ENCODE results near the gene TRPM3. TPM values are rescaled to one million over a fixed set of nuclear protein-coding genes. Genes with fewer than 3 reads are reported as not detected.

The TRPM3 gene
- total and polyA plus RNA-seq, 2 of the 8 experiments (the other 6 are each of a cell fraction or from before 2014, with no cell fraction given) = 2.4 to 10.9 TPM

DNA sequence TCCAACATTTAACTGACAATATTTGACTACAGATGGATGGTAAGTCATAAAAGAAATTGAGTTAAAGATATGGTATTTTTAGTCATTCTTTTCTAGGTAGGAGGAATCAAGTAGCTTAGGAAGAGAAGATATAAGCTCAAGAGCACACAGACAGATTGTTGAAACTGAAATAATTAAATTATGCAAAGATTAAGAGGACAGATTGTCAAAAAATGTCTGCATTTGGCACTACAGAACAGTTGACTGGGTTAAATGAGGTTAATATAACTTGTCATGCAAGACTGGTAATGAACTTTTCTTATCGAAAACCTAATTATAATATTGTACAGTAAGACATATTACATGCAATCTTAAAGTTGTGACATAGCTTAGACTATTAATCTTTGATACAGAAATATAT, 36.3 kb upstream of the TRPM3 start:
- Histone ChIP-seq H3K79me1 (ENCODE audit: low read depth, low read length) (no peaks in the 10 kb centered on the region), H2AFZ (ENCODE audit: low read length) (no peak overlapping the region), H2BK20ac (ENCODE audit: low read length) (no peak overlapping the region), H3K4me1 (replicated peaks in 1 of 4; ENCODE audit: control insufficient read depth in 3 of 4, insufficient read depth in 4 of 4, low read length in 3 of 4) (no peaks in the 10 kb centered on the region), H3K79me2 (ENCODE audit: control insufficient read depth in 1 of 2, insufficient read depth in 2 of 2, low read length in 2 of 2) (no peaks in the 10 kb centered on the region), H2BK15ac (ENCODE audit: low read length) (no peak overlapping the region), H3K4me3 (ENCODE audit: extremely low read depth in 1 of 4, insufficient read depth in 2 of 4, low read depth in 3 of 4, low read length in 4 of 4) (no peak overlapping the region), H3K27ac (ENCODE audit: low read depth, low read length) (no peak overlapping the region), H3K36me3 (ENCODE audit: control insufficient read depth in 2 of 4, insufficient read depth in 4 of 4, low read length in 3 of 4) (no peaks in the 10 kb centered on the region; a peak in 1 of 8 replicates), H4K5ac (ENCODE audit: insufficient read length, low read depth, low read length) (no peak overlapping the region), H2BK120ac (replicated peaks; ENCODE audit: low read depth, low read length) (no peak overlapping the region), H3K27me3 (replicated peaks in 1 of 4; ENCODE audit: control insufficient read depth in 3 of 4, extremely low read depth in 1 of 4, insufficient read depth in 3 of 4, low read length in 3 of 4) (no peaks in the 10 kb centered on the region), H3K56ac (replicated peaks; ENCODE audit: insufficient read length, low read depth, low read length) (no peak overlapping the region), H4K8ac (ENCODE audit: extremely low read depth, insufficient read depth, low read length) (no peak overlapping the region), H2BK5ac (ENCODE audit: low read depth, low read length) (no peak overlapping the region), H4K91ac (replicated peaks; ENCODE audit: insufficient read length, low read length) (no peak overlapping the region), H3K23me2 (ENCODE audit: low read depth, low read length) (no peaks in the 10 kb centered on the region), H2AK5ac (ENCODE audit: low read depth, low read length) (no peak overlapping the region), H3K9ac (replicated peaks in 1 of 4; ENCODE audit: extremely low read depth in 1 of 4, low read depth in 3 of 4, low read length in 3 of 4) (no peak overlapping the region), H3K4me2 (ENCODE audit: insufficient read depth in 1 of 2, low read depth in 2 of 2, low read length in 2 of 2) (no peak overlapping the region), H3K9me3 (ENCODE audit: insufficient read depth in 2 of 2, low read depth in 1 of 2, low read length in 1 of 2) (no peaks in the 10 kb centered on the region), H2BK12ac (ENCODE audit: low read depth, low read length) (no peak overlapping the region), H3K23ac (ENCODE audit: insufficient read length) (no peak overlapping the region), H4K20me1 (replicated peaks in 1 of 2; ENCODE audit: control insufficient read depth in 1 of 2, insufficient read depth in 2 of 2, low read length in 2 of 2) (no peaks in the 10 kb centered on the region), H3K14ac (ENCODE audit: insufficient read length) (no peak overlapping the region), H3K18ac (ENCODE audit: extremely low read depth, low read length) (no peak overlapping the region), H3K4ac (replicated peaks; ENCODE audit: insufficient read length, low read depth, low read length) (no peak overlapping the region)
- 92% methylated on average over 1 of the region's 1 CpG; no CpG with 5 or more reads in 1 of the 2 experiments for WGBS, 2 experiments (ENCODE audit: extremely low coverage in 1 of 2, insufficient coverage in 1 of 2, insufficient read length in 1 of 2, insufficient replicate concordance in 2 of 2, low coverage in 1 of 2, low lambda C conversion rate in 2 of 2, missing lambda C conversion rate in 1 of 2)
- ChIA-PET POLR2A (ENCODE audit: partially characterized antibody) (no interaction called here), CTCF (ENCODE audit: partially characterized antibody) (interaction anchor here (1.2 kb wide), 1 partner anchor 156 kb away, joined by 3 read pairs; no protein-coding TSS in a partner anchor)
- no peak for DNase-seq (ENCODE audit: low read depth in 1 of 2, low spot score in 2 of 2)
- no peak for FAIRE-seq
- no peak for TF ChIP-seq SAP30 (IDR thresholded peaks at IDR 0.05; ENCODE audit: insufficient read depth, insufficient replicate concordance, low read length)
- no peak for TF ChIP-seq FOSL1 (IDR thresholded peaks at IDR 0.05; ENCODE audit: insufficient read depth, low read depth, low read length)
- TF ChIP-seq POU5F1 (IDR thresholded peaks at IDR 0.05; ENCODE audit: low read depth, low read length) = no peak
- no peak for TF ChIP-seq RFX5 (IDR thresholded peaks at IDR 0.05; ENCODE audit: borderline replicate concordance, low read depth, low read length)
- TF ChIP-seq EGR1 (IDR thresholded peaks at IDR 0.05; ENCODE audit: borderline replicate concordance, low read depth, low read length) = no peak
- no peak for TF ChIP-seq TAF1 (IDR thresholded peaks at IDR 0.05; ENCODE audit: low read depth, low read length)
- no peak for TF ChIP-seq SRF (IDR thresholded peaks at IDR 0.05; ENCODE audit: low read depth, low read length)
- TF ChIP-seq GTF2F1 (IDR thresholded peaks at IDR 0.05; ENCODE audit: borderline replicate concordance, low read depth, low read length) = no peak
- no peak for TF ChIP-seq CHD1 (IDR thresholded peaks at IDR 0.05; ENCODE audit: low read depth, low read length)
- TF ChIP-seq CEBPB (IDR thresholded peaks at IDR 0.05; ENCODE audit: low read depth, low read length) = no peak
- no peak for TF ChIP-seq ATF2 (IDR thresholded peaks at IDR 0.05; ENCODE audit: low read length)
- TF ChIP-seq RAD21 (IDR thresholded peaks at IDR 0.05 in 1 of 2, conservative IDR thresholded peaks at IDR 0.05 in 1 of 2; ENCODE audit: low read depth in 2 of 2, low read length in 2 of 2) = no peak
- no peak for TF ChIP-seq HDAC6 (IDR thresholded peaks at IDR 0.05; ENCODE audit: low read depth, low read length)

All from H1 (cell line).